ENCODE results near the gene PCDH12.
"Not testable (repeated sequence)": the region's sequence is repeated elsewhere in the genome, so short reads cannot be mapped to it uniquely, and the experiment has no call there.

PCDH12 gene

DNA sequence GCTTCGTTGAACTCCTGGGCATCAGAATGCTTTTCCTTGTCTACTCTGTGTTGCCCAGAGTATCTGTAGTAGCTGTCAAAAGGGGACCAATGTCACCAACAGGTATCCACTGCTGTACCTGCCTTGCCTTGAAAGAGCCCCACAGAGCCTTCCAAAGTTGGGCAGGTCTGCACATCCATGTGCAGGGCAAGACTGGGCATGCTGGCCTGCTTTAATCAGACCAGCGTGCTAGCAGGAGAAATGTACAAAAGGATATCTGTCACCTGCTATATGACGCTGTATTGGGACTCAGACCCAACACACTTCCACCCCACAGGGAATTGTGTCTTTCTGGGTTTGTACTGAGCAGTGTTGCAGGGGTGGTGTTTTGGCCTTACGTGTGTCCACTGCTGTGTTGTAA, 22.5 kb downstream of the PCDH12 start:
- DNase-seq: no peak

DNA sequence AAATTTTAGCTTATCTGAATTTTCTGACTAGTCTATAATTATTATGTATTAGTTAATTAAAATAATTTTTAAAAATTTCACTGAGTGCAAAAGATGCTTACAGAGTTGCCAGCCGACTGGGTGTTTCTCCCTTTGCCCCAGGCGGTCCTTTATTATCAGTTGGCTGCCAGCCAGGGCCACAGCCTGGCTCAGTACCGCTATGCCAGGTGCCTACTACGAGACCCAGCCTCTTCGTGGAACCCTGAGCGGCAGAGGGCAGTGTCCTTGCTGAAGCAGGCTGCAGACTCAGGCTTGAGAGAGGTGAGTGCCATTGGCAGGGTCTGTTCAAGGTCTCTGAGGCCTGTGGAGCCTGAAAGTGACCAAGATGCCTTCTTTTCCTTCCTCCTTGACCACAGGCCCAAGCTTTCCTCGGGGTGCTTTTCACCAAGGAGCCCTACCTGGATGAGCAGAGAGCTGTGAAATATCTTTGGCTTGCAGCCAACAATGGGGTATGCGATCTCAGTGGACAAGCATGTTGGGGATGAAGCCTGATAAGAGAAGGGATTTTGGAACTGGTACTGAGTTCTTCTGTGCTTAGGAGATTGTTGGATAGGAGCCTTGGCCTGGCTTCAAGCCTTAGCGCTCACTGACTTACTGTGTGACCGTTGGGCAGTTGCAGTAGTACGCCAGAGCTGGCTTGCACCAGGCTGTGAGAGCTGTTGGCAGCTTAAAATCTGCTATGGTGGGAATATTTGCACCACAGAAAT, 23.7 kb downstream of the PCDH12 start:
- DNase-seq: no peak

- DNase-seq: no peak
Observed at GRCh38 chr5:141933151-141933550, 24.9 kb downstream of the PCDH12 start.

- DNase-seq: no peak
Observed at GRCh38 chr5:141931694-141932093, 26.3 kb downstream of the PCDH12 start.

- no peak for DNase-seq
Observed at GRCh38 chr5:141929398-141930058, 28.5 kb downstream of the PCDH12 start.

DNA sequence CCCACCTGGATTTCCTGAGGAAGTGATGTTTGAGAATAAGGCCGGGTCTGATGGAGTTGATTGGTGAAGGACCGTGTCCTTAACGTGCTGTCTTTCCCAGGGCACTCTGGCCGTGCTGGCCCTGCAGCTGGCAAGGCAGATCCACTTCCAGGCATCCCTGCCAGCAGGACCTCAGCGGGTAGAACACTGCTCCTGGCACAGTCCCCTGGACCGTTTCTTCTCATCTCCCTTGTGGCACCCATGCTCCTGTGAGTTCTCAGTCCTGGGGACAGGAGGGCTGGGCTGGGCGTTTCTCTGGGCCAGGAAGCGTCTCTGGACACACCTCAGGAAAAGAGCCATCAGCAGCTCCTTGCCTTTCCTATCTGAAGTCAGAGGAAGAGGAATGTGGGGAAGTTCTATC, 30.0 kb downstream of the PCDH12 start:
- no peak for DNase-seq

GRCh38 chr5:141926434-141926833, 31.6 kb downstream of the PCDH12 start:
- no peak for DNase-seq

- DNase-seq: peak; percentile 89
Observed at GRCh38 chr5:141923448-141924313, 34.3 kb downstream of the PCDH12 start, which contains the start of gene DELE1. TSS of gene DELE1 (plus strand) at chr5:141923871. CDS start at chr5:141923942, 71 bp downstream.

- DNase-seq: not testable (repeated sequence)
Observed at GRCh38 chr5:141922827-141923447, 35.1 kb downstream of the PCDH12 start.

- DNase-seq: no peak
Observed at GRCh38 chr5:141920771-141921170, 37.2 kb downstream of the PCDH12 start.

DNA sequence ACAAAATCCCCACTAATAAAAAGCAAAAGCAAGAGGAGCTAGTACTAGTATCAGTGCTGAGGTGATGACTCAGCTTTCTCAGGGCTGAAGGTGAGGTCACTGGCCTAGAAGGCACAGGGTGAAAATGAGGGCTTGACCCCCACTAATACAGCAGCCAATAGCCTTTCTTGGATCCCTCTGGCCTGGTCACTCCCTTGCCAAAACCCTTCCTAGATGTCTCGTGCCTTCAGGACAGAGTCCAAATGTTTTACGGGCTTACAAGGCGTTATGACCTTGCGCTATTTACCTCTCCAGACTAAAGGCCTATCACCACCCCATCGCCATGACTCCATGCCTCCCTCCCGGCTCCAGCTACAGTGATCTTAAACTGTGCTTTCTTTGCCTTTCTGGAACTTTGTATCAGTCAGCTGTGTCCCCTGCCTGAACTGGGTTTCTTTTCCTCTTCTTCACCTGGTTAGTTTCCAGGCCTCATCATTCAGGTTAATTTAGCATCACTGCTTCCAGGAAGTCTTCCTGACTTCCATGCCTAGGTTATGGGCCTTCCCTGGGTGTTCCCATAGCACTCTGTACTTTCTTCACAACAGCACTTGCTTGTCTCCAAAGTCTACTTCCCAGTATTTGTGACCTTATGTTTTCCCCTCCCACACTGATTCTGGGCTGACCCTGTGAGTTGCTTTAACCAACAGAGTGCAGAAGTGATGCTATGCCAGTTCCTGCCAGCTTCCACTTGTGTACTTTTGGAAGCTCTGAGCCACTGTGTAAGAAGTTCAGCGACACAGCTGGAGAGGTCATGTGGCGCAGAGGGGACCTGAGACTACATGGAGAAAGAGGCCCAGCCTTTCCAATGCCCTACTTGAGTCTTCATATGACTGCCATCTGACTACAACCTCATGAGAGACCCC, 38.5 kb downstream of the PCDH12 start:
- no peak for DNase-seq

GRCh38 chr5:141917760-141918159, 40.2 kb downstream of the PCDH12 start:
- no peak for DNase-seq

GRCh38 chr5:141916522-141916921, 41.5 kb downstream of the PCDH12 start:
- DNase-seq: no peak

- DNase-seq: no peak
Observed at GRCh38 chr5:141915881-141916336, 42.1 kb downstream of the PCDH12 start.

GRCh38 chr5:141914797-141915196, 43.2 kb downstream of the PCDH12 start:
- no peak for DNase-seq

GRCh38 chr5:141914199-141914743, 43.7 kb downstream of the PCDH12 start:
- peak; percentile 38 for DNase-seq

- DNase-seq: no peak
Observed at GRCh38 chr5:141913560-141914198, 44.3 kb downstream of the PCDH12 start.

GRCh38 chr5:141910271-141910673, 47.7 kb downstream of the PCDH12 start:
- no peak for DNase-seq

DNA sequence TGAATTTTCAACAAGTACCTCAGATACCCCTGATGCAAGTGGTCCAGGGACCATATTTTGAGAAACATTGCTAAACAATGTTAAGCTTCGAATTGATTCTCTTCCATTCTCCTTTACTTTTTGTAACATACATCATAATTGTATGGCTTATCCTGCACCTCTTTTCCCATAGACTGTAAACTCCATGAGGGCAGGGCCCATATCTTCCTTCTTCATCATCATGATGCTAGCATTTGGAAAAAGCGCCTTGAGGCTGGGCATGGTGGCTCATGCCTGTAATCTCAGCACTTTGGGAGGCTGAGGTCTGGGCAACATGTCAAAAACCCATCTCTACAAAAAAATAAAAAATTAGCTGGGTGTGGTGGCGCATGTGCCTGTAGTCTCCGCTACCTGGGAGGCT, 48.8 kb downstream of the PCDH12 start:
- DNase-seq: no peak

- DNase-seq: no peak
Observed at GRCh38 chr5:141908796-141909195, 49.2 kb downstream of the PCDH12 start.

DNA sequence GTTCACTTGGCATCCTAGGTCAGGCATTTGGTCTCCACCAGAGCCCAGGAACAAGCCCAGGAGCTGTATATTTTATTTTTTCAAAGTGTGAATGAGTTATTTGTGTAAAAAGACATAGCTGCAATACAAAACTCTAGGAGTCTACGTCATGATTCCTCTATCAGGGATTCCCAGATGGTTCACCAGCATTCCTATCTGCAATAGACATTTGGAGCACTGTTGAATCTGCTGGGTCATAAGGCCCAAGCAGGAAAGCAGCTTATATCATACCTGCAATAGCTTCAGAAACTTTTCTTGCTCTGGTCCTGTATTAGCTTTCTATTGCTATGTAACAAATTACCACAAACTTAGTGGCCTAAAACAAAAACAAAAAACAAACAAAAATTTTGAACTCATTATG, 51.0 kb downstream of the PCDH12 start:
- no peak for DNase-seq

Data from CD4-positive, alpha-beta T cell treated with Interferon gamma for 1 hour (primary cell).